C4-2B (cell line): ENCODE measurements around the gene OPCML.

Source experiments
- CTCF ChIP-seq: fragments of 450-650 bp; conservative IDR thresholded peaks from 2 replicates; pipeline ENCODE4 v1.5.1; 2017; ENCODE audit warnings: mild to moderate bottlenecking
- ZFX ChIP-seq: fragments of 450-650 bp; IDR thresholded peaks from 2 replicates; pipeline ENCODE4 v1.6.1; 2017

- TF ChIP-seq CTCF (no peak), ZFX (no peak)
These were observed 692.9 kb downstream of the OPCML start for GRCh38 chr11:132839236-132839945.
